Breast epithelium (tissue), 4 donors: Measurements from ENCODE around the gene GAL3ST2. TPM values are rescaled to one million over a fixed set of nuclear protein-coding genes. Genes with fewer than 3 reads are reported as not detected.

Source experiments
- DNase-seq, 2 donors: peaks; one replicate each; pipeline ENCODE4 v3.0.0-alpha.2; 2019; ENCODE audit warnings: low spot score in 2 of 2
- H3K27ac ChIP-seq, 2 donors: fragments of 200-600 bp; sonication (generic) in 1 of 2; one replicate each; pipeline ENCODE4 v1.5.1; 2016 to 2019; ENCODE audit warnings: mild to moderate bottlenecking in 1 of 2
- H3K27me3 ChIP-seq, 2 donors: fragments of 200-600 bp; sonication (generic) in 1 of 2; one replicate each; pipeline versions ENCODE4 v1.5.1 to v1.6.0; 2017 to 2019; ENCODE audit warnings: control low read depth in 1 of 2, mild to moderate bottlenecking in 1 of 2
- H3K36me3 ChIP-seq: fragments of 200-600 bp; one replicate; pipeline ENCODE4 v1.5.1; 2019
- H3K4me1 ChIP-seq, 2 donors: fragments of 200-600 bp; sonication (generic); one replicate each; pipeline ENCODE4 v1.5.1; 2016 to 2019; ENCODE audit warnings: control low read depth in 1 of 2
- H3K4me3 ChIP-seq, 3 donors: fragments of 200-600 bp; sonication (generic); 1 replicate in 2 of 3; 2 replicates in 1 of 3; pipeline ENCODE4 v1.5.1; 2016 to 2019; ENCODE audit warnings: mild to moderate bottlenecking in 3 of 3, moderate library complexity in 2 of 3
- H3K9me3 ChIP-seq, 2 donors: fragments of 200-600 bp; sonication (generic) in 1 of 2; one replicate each; pipeline ENCODE4 v1.5.1; 2016 to 2019; ENCODE audit warnings: control low read depth in 1 of 2
- CTCF ChIP-seq, 3 donors: fragments of 450-650 bp; IDR thresholded peaks; one replicate each; pipeline ENCODE4 v1.5.1; 2016 to 2017; ENCODE audit warnings: antibody characterized with exemption in 3 of 3, mild to moderate bottlenecking in 3 of 3, moderate library complexity in 3 of 3
- POLR2A ChIP-seq: fragments of 450-650 bp; IDR thresholded peaks from one replicate; pipeline ENCODE4 v1.6.1; 2016; ENCODE audit warnings: antibody characterized with exemption, mild to moderate bottlenecking, moderate library complexity
- POLR2AphosphoS5 ChIP-seq, 3 donors: sonication (generic); formaldehyde crosslinking; IDR thresholded peaks; one replicate each; pipeline ENCODE4 v1.6.1; 2017; ENCODE audit warnings: antibody characterized with exemption in 3 of 3
- intact Hi-C: fragments of 100-400 bp; cut with DNase I; formaldehyde crosslinking; loops from one replicate; pipeline ENCODE4 v1.15.1; 2023; ENCODE audit warnings: low total_unique reads
- total RNA-seq, 3 donors: library from RNA; depleted of rRNA; stranded (reverse); fragments of >200 nt; gene quantifications; one replicate each; pipeline ENCODE4 v1.1.0, GENCODE V29; 2016

Gene GAL3ST2
- total RNA-seq, 3 donors from 2014 or later: 2.6 TPM; not detected in 2

- Histone ChIP-seq H3K4me1 (no peaks in the 10 kb centered on the region), H3K9me3 (no peaks in the 10 kb centered on the region), H3K27me3 (no peaks in the 10 kb centered on the region), H3K27ac (no peak overlapping the region), H3K4me3 (no peak overlapping the region), H3K36me3 (no peaks in the 10 kb centered on the region)
- intact Hi-C loops: no loop called here
- DNase-seq: no peak
- no peak for TF ChIP-seq POLR2AphosphoS5 (IDR thresholded peaks at IDR 0.05)
- TF ChIP-seq CTCF (IDR thresholded peaks at IDR 0.05): no peak
- TF ChIP-seq POLR2A: no peak
Observed at GRCh38 chr2:241743620-241744019, 33.0 kb upstream of the GAL3ST2 start.

- no peak for DNase-seq
- Histone ChIP-seq H3K9me3 (no peaks in the 10 kb centered on the region), H3K27me3 (no peaks in the 10 kb centered on the region), H3K36me3 (no peaks in the 10 kb centered on the region), H3K4me1 (no peaks in the 10 kb centered on the region), H3K4me3 (no peak overlapping the region), H3K27ac (no peak overlapping the region)
- TF ChIP-seq CTCF (IDR thresholded peaks at IDR 0.05) (no peak), POLR2AphosphoS5 (IDR thresholded peaks at IDR 0.05) (no peak), POLR2A (no peak)
- intact Hi-C loops: no loop called here
Observed at GRCh38 chr2:241744028-241744754, 32.4 kb upstream of the GAL3ST2 start.

GRCh38 chr2:241745276-241745675, 31.3 kb upstream of the GAL3ST2 start:
- Histone ChIP-seq H3K9me3 (no peaks in the 10 kb centered on the region), H3K36me3 (no peaks in the 10 kb centered on the region), H3K4me1 (no peaks in the 10 kb centered on the region), H3K4me3 (no peak overlapping the region), H3K27ac (no peak overlapping the region), H3K27me3 (no peaks in the 10 kb centered on the region)
- intact Hi-C loops: no loop called here
- TF ChIP-seq POLR2AphosphoS5 (IDR thresholded peaks at IDR 0.05) (no peak), CTCF (IDR thresholded peaks at IDR 0.05) (no peak), POLR2A (no peak)
- no peak for DNase-seq

GRCh38 chr2:241746084-241746483, 30.5 kb upstream of the GAL3ST2 start:
- TF ChIP-seq CTCF (IDR thresholded peaks at IDR 0.05): no peak
- no peak for TF ChIP-seq POLR2A
- TF ChIP-seq POLR2AphosphoS5 (IDR thresholded peaks at IDR 0.05): no peak
- no peak for DNase-seq
- no peaks in the 10 kb centered on the region for H3K27me3 ChIP-seq
- H3K9me3 ChIP-seq: no peaks in the 10 kb centered on the region
- H3K27ac ChIP-seq: no peak overlapping the region
- H3K36me3 ChIP-seq: no peaks in the 10 kb centered on the region
- no peak overlapping the region for H3K4me3 ChIP-seq
- no peaks in the 10 kb centered on the region for H3K4me1 ChIP-seq
- intact Hi-C loops: no loop called here

- H3K27me3 ChIP-seq: no peaks in the 10 kb centered on the region
- no peak overlapping the region for H3K27ac ChIP-seq
- no peaks in the 10 kb centered on the region for H3K4me1 ChIP-seq
- no peaks in the 10 kb centered on the region for H3K9me3 ChIP-seq
- DNase-seq: no peak
- intact Hi-C loops: no loop called here
- TF ChIP-seq POLR2AphosphoS5 (IDR thresholded peaks at IDR 0.05) (no peak), POLR2A (no peak), CTCF (IDR thresholded peaks at IDR 0.05) (no peak)
- no peak overlapping the region for H3K4me3 ChIP-seq
- H3K36me3 ChIP-seq: no peaks in the 10 kb centered on the region
Observed at GRCh38 chr2:241748468-241749256, 28.0 kb upstream of the GAL3ST2 start.
